ENCODE data around the gene ZBTB20. TPM values are rescaled to one million over a fixed set of nuclear protein-coding genes. Genes with fewer than 3 reads are reported as not detected.

ZBTB20 gene
- total RNA-seq, 1 donor from 2014 or later: 91.2 TPM

DNA sequence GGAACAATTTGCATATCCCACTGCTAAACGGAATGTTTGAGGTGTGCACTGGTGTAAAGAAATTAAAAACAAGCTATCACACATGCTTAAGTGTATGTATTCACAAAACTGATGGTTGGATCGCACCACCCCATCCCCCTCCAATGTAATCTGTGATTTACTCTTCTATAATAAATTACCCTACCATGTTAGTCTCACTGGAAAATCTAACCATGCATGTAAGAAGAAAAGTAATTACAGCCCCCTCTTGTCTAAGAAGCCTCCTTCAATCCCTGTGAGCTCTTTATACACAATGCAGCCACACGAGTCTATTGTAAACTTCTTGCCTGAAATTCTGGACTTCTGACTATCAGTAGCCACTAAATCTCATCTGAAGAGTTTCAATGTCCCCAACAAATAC lies 173.6 kb downstream of the ZBTB20 start:
- ChIA-PET POLR2A (no interaction called here), CTCF (no interaction called here)
- Mint-ChIP-seq H3K27ac (no peak overlapping the region), H3K4me3 (no peak overlapping the region), H3K36me3 (ENCODE audit: low read depth) (peaks cover 34% of the 10 kb centered on the region), H3K9me3 (no peaks in the 10 kb centered on the region), H3K4me1 (peaks cover 3% of the 10 kb centered on the region), H3K27me3 (no peaks in the 10 kb centered on the region)
- intact Hi-C loops (cut with micrococcal nuclease): no loop called here
- DNase-seq (no peak), ATAC-seq (ENCODE audit: low read depth) (no peak)
- TF ChIP-seq, protein P1, sequence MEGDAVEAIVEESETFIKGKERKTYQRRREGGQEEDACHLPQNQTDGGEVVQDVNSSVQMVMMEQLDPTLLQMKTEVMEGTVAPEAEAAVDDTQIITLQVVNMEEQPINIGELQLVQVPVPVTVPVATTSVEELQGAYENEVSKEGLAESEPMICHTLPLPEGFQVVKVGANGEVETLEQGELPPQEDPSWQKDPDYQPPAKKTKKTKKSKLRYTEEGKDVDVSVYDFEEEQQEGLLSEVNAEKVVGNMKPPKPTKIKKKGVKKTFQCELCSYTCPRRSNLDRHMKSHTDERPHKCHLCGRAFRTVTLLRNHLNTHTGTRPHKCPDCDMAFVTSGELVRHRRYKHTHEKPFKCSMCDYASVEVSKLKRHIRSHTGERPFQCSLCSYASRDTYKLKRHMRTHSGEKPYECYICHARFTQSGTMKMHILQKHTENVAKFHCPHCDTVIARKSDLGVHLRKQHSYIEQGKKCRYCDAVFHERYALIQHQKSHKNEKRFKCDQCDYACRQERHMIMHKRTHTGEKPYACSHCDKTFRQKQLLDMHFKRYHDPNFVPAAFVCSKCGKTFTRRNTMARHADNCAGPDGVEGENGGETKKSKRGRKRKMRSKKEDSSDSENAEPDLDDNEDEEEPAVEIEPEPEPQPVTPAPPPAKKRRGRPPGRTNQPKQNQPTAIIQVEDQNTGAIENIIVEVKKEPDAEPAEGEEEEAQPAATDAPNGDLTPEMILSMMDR (IDR thresholded peaks at IDR 0.05): no peak

DNA sequence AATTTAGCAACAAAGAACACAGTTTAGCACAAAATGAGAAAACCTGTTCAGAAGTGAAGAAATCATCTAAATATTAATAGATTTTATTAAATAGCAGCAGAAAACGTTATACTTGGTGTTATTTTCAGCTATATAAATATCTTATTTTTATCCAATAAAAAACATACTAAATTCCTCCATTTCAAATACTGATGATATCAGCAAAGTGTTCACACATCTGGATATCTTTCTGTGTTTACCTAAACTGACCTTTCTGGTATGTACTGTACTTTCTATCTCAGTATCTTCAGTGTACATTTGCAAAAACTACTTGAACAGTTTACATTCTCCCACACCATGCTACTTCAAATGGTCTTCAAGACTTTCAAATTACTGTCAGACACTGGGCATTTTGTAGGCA lies 179.9 kb downstream of the ZBTB20 start:
- no peaks in the 10 kb centered on the region for H3K9me3 Mint-ChIP-seq
- peaks cover 32% of the 10 kb centered on the region for H3K36me3 Mint-ChIP-seq (ENCODE audit: low read depth)
- ATAC-seq (ENCODE audit: low read depth) (no peak), DNase-seq (no peak)
- H3K27ac Mint-ChIP-seq: no peak overlapping the region
- H3K4me3 Mint-ChIP-seq: no peak overlapping the region
- H3K4me1 Mint-ChIP-seq: no peaks in the 10 kb centered on the region
- H3K27me3 Mint-ChIP-seq: no peaks in the 10 kb centered on the region
- ChIA-PET POLR2A (no interaction called here), CTCF (no interaction called here)
- intact Hi-C loops (cut with micrococcal nuclease): no loop called here
- TF ChIP-seq, protein P1 (IDR thresholded peaks at IDR 0.05): no peak

DNA sequence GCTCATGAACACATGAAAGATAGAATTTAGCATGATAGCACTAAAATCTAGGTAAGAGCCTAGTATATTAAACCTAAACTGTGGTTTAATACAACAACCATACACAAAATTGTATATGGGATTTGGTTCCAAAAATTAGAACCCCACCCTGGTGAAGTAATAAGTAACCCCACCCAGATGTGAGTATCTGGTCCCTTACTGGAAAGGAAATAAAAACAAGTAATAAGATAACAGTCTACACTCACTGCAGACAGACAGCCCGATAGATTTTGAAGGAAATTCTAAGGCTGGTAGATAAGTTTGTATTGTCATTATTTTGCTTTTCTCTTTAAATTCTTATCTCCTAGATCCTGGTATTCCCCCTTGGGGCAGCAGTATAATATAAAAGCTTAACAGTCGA lies 184.9 kb downstream of the ZBTB20 start:
- Mint-ChIP-seq H3K27ac (no peak overlapping the region), H3K27me3 (no peaks in the 10 kb centered on the region), H3K9me3 (no peaks in the 10 kb centered on the region), H3K36me3 (ENCODE audit: low read depth) (peaks cover 24% of the 10 kb centered on the region), H3K4me1 (peaks cover 6% of the 10 kb centered on the region), H3K4me3 (no peak overlapping the region)
- ChIA-PET CTCF (no interaction called here), POLR2A (no interaction called here)
- DNase-seq: no peak
- intact Hi-C loops (cut with micrococcal nuclease): no loop called here
- ATAC-seq (ENCODE audit: low read depth): no peak
- TF ChIP-seq, protein P1 (IDR thresholded peaks at IDR 0.05): no peak

DNA sequence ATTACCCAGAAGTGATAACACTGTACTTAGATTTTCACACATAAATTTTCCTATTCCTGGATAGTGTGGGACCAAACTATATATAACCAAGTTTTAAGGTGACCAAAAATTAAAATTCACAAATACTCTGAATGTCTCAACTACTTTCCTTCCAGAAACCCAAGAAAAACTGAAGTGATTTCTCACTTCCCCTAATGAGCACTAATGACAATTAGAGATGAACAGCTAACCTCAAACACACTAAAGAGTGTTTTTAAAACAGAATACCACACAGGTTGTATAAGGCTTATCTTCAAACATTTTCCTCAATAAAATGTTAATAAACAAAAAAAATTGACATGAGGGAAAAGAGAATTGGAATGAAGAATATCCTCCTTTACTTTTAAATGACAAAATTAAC lies 188.2 kb downstream of the ZBTB20 start:
- Mint-ChIP-seq H3K27ac (no peak overlapping the region), H3K27me3 (no peaks in the 10 kb centered on the region), H3K9me3 (peaks cover 6% of the 10 kb centered on the region), H3K4me1 (peaks cover 6% of the 10 kb centered on the region), H3K4me3 (no peak overlapping the region), H3K36me3 (ENCODE audit: low read depth) (peaks cover 37% of the 10 kb centered on the region)
- TF ChIP-seq, protein P1 (IDR thresholded peaks at IDR 0.05): no peak
- ChIA-PET CTCF (no interaction called here), POLR2A (no interaction called here)
- intact Hi-C loops (cut with micrococcal nuclease): no loop called here
- ATAC-seq (ENCODE audit: low read depth): no peak
- DNase-seq: no peak

DNA sequence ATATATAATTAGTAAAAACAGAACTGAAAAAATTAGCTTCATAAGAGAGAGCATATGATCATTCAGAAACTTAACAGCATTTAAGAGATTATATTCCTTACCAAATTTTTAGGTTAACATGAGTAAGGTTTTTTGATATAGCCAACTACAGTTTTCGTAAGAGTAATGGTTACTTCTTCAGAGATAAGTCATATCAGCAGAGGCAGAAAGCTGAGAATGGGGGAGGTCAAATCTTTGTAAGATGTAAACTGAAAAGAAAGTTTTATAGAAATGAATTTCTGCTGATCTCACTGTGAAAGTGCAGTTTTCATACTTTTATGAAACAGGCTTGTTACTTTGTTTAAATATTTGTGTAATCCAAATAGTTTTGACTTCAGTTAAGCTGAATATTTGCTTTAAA lies 193.3 kb downstream of the ZBTB20 start:
- POLR2A ChIA-PET: no interaction called here
- Mint-ChIP-seq H3K27me3 (no peaks in the 10 kb centered on the region), H3K4me1 (peaks cover under 1% of the 10 kb centered on the region), H3K36me3 (ENCODE audit: low read depth) (peaks cover 67% of the 10 kb centered on the region), H3K9me3 (peaks cover 18% of the 10 kb centered on the region), H3K27ac (no peak overlapping the region), H3K4me3 (no peak overlapping the region)
- TF ChIP-seq, protein P1 (IDR thresholded peaks at IDR 0.05): no peak
- CTCF ChIA-PET: no interaction called here
- ATAC-seq (ENCODE audit: low read depth) (no peak), DNase-seq (no peak)
- intact Hi-C loops (cut with micrococcal nuclease): no loop called here
